SK-N-MC (cell line): ENCODE measurements around the gene DYNC2LI1.

ENCODE experiments used
- DNase-seq: peaks from one replicate; pipeline ENCODE4 v3.0.0-alpha.2; 2011; ENCODE audit warnings: low read depth, low spot score
- H3K27ac ChIP-seq: fragments of 200-600 bp; sonication (generic); 2 replicates; pipeline ENCODE4 v1.5.1; 2016; ENCODE audit warnings: mixed run types
- H3K36me3 ChIP-seq: fragments of 200-600 bp; sonication (generic); 2 replicates; pipeline ENCODE4 v1.6.1; 2017; ENCODE audit warnings: antibody characterized with exemption, low read length, mixed read lengths; ENCODE audit not compliant: insufficient read depth
- H3K4me3 ChIP-seq: fragments of 200-600 bp; sonication (generic); 2 replicates; pipeline ENCODE4 v1.5.1; 2016
- H3K9ac ChIP-seq: fragments of 200-600 bp; sonication (generic); 2 replicates; pipeline ENCODE4 v1.8.0; 2017; ENCODE audit warnings: mixed run types, mixed read lengths; ENCODE audit not compliant: insufficient read length
- H3K9me3 ChIP-seq: fragments of 200-600 bp; sonication (generic); 2 replicates; pipeline ENCODE4 v1.6.1; 2017; ENCODE audit warnings: low read depth, mild to moderate bottlenecking, antibody characterized with exemption, low read length, moderate library complexity, mixed read lengths
- EZH2 ChIP-seq: fragments of 200-600 bp; sonication (generic); IDR thresholded peaks from one replicate; pipeline ENCODE4 v1.6.1; 2017; ENCODE audit warnings: antibody characterized with exemption
- FOXP2 ChIP-seq: optimal IDR thresholded peaks from 2 replicates; pipeline ENCODE3; 2011; ENCODE audit warnings: mild to moderate bottlenecking, moderate library complexity; ENCODE audit not compliant: insufficient read depth; ENCODE audit errors: extremely low read length, control extremely low read depth
- POLR2AphosphoS5 ChIP-seq: IDR thresholded peaks from 2 replicates; pipeline ENCODE4 v1.6.1; 2012; ENCODE audit warnings: mild to moderate bottlenecking, low read depth, low read length, borderline replicate concordance

Gene DYNC2LI1

GRCh38 chr2:43777306-43777926 is 3.6 kb downstream of the DYNC2LI1 start:
- Histone ChIP-seq H3K36me3 (no peaks in the 10 kb centered on the region; the same call in 1 of the 2 replicates), H3K27ac (no peak overlapping the region), H3K4me3 (no peak overlapping the region), H3K9ac (no peak overlapping the region), H3K9me3 (no peaks in the 10 kb centered on the region)
- TF ChIP-seq EZH2: no peak
- no peak for TF ChIP-seq FOXP2
- no peak for TF ChIP-seq POLR2AphosphoS5
- no peak for DNase-seq

- H3K36me3 ChIP-seq: no peaks in the 10 kb centered on the region; the same call in 1 of the 2 replicates
- H3K4me3 ChIP-seq: no peak overlapping the region
- no peak for TF ChIP-seq FOXP2
- no peak overlapping the region for H3K27ac ChIP-seq
- H3K9me3 ChIP-seq: no peaks in the 10 kb centered on the region
- no peak overlapping the region for H3K9ac ChIP-seq
- DNase-seq: no peak
Observed at GRCh38 chr2:43778233-43778632, 4.4 kb downstream of the DYNC2LI1 start.

- Histone ChIP-seq H3K9ac (no peak overlapping the region), H3K36me3 (no peaks in the 10 kb centered on the region; the same call in 1 of the 2 replicates), H3K27ac (no peak overlapping the region), H3K9me3 (no peaks in the 10 kb centered on the region), H3K4me3 (no peak overlapping the region)
- DNase-seq: no peak
- TF ChIP-seq EZH2: no peak
- TF ChIP-seq POLR2AphosphoS5: no peak
- no peak for TF ChIP-seq FOXP2
Observed at GRCh38 chr2:43787895-43788294, 14.1 kb downstream of the DYNC2LI1 start.

- TF ChIP-seq FOXP2 (no peak), EZH2 (no peak), POLR2AphosphoS5 (no peak)
- no peak overlapping the region for H3K4me3 ChIP-seq
- DNase-seq: no peak
- no peaks in the 10 kb centered on the region; the same call in 1 of the 2 replicates for H3K36me3 ChIP-seq
- H3K27ac ChIP-seq: no peak overlapping the region
- no peaks in the 10 kb centered on the region for H3K9me3 ChIP-seq
- H3K9ac ChIP-seq: no peak overlapping the region
Observed at GRCh38 chr2:43788646-43789045, 14.8 kb downstream of the DYNC2LI1 start.

GRCh38 chr2:43790147-43790546 is 16.3 kb downstream of the DYNC2LI1 start:
- no peaks in the 10 kb centered on the region; the same call in 1 of the 2 replicates for H3K36me3 ChIP-seq
- TF ChIP-seq EZH2 (no peak), FOXP2 (no peak), POLR2AphosphoS5 (no peak)
- H3K9ac ChIP-seq: no peak overlapping the region
- H3K9me3 ChIP-seq: no peaks in the 10 kb centered on the region
- no peak overlapping the region for H3K27ac ChIP-seq
- no peak overlapping the region for H3K4me3 ChIP-seq
- DNase-seq: no peak

GRCh38 chr2:43791035-43791765 is 17.4 kb downstream of the DYNC2LI1 start:
- Histone ChIP-seq H3K36me3 (no peaks in the 10 kb centered on the region; the same call in 1 of the 2 replicates), H3K9me3 (no peaks in the 10 kb centered on the region), H3K4me3 (no peak overlapping the region), H3K9ac (no peak overlapping the region), H3K27ac (no peak overlapping the region)
- no peak for DNase-seq
- no peak for TF ChIP-seq FOXP2
- TF ChIP-seq EZH2: no peak
- no peak for TF ChIP-seq POLR2AphosphoS5

GRCh38 chr2:43792653-43793052 is 18.8 kb downstream of the DYNC2LI1 start:
- TF ChIP-seq POLR2AphosphoS5 (no peak), FOXP2 (no peak), EZH2 (no peak)
- H3K4me3 ChIP-seq: no peak overlapping the region
- no peaks in the 10 kb centered on the region; the same call in 1 of the 2 replicates for H3K36me3 ChIP-seq
- no peak for DNase-seq
- H3K27ac ChIP-seq: no peak overlapping the region
- no peaks in the 10 kb centered on the region for H3K9me3 ChIP-seq
- H3K9ac ChIP-seq: no peak overlapping the region

- H3K4me3 ChIP-seq: no peak overlapping the region
- H3K9ac ChIP-seq: no peak overlapping the region
- no peak overlapping the region for H3K27ac ChIP-seq
- TF ChIP-seq POLR2AphosphoS5: no peak
- TF ChIP-seq FOXP2: no peak
- no peak for TF ChIP-seq EZH2
- H3K9me3 ChIP-seq: no peaks in the 10 kb centered on the region
- no peaks in the 10 kb centered on the region; the same call in 1 of the 2 replicates for H3K36me3 ChIP-seq
- DNase-seq: no peak
Observed at GRCh38 chr2:43794956-43795355, 21.1 kb downstream of the DYNC2LI1 start.
